ENCODE results near the gene FGD6.

DNA sequence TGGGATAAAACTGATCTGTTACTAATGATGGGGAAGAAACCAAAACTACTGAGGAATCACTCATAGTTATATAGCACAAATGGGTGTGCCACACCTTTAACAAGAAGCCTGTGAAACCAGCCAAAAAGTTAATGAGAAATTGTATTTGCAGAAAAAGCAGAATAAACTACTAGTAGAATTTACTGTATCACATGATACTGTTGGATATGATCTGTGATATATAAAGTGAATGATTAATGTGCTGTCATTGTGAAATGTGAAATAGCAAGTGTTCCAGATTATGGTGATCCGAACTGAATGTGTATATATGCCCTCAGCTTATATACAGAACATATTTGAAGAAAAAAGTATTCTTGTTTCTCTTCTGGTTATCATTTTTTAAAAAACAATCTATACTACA, 30.8 kb upstream of the FGD6 start:
- TF ChIP-seq, protein P1, sequence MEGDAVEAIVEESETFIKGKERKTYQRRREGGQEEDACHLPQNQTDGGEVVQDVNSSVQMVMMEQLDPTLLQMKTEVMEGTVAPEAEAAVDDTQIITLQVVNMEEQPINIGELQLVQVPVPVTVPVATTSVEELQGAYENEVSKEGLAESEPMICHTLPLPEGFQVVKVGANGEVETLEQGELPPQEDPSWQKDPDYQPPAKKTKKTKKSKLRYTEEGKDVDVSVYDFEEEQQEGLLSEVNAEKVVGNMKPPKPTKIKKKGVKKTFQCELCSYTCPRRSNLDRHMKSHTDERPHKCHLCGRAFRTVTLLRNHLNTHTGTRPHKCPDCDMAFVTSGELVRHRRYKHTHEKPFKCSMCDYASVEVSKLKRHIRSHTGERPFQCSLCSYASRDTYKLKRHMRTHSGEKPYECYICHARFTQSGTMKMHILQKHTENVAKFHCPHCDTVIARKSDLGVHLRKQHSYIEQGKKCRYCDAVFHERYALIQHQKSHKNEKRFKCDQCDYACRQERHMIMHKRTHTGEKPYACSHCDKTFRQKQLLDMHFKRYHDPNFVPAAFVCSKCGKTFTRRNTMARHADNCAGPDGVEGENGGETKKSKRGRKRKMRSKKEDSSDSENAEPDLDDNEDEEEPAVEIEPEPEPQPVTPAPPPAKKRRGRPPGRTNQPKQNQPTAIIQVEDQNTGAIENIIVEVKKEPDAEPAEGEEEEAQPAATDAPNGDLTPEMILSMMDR (IDR thresholded peaks at IDR 0.05) = no peak
- no peak for TF ChIP-seq POLR2A (IDR thresholded peaks at IDR 0.05)

Data from breast epithelium (tissue), 3 donors.